SH-SY5Y (cell line): ENCODE results near the gene NDUFAF5.

Experiments
- GATA2 ChIP-seq: IDR thresholded peaks from 2 replicates; pipeline ENCODE4 v1.6.1; 2011; ENCODE audit warnings: mild to moderate bottlenecking, low read depth, low read length
- GATA3 ChIP-seq: IDR thresholded peaks from 2 replicates; pipeline ENCODE4 v1.6.1; 2011; ENCODE audit warnings: low read depth, mild to moderate bottlenecking, low read length, moderate library complexity

Gene NDUFAF5

GRCh38 chr20:13839421-13840092 lies 54.7 kb downstream of the NDUFAF5 start:
- TF ChIP-seq GATA2, result no peak
- no peak for TF ChIP-seq GATA3

- TF ChIP-seq GATA2, result no peak
- no peak for TF ChIP-seq GATA3
These were observed 55.3 kb downstream of the NDUFAF5 start for GRCh38 chr20:13840093-13840465.

GRCh38 chr20:13841206-13841605 lies 56.4 kb downstream of the NDUFAF5 start:
- TF ChIP-seq GATA2, result no peak
- TF ChIP-seq GATA3, result no peak

- TF ChIP-seq GATA3 (no peak), GATA2 (no peak)
These were observed 59.5 kb downstream of the NDUFAF5 start for GRCh38 chr20:13844296-13844695.

GRCh38 chr20:13851279-13851678 lies 66.5 kb downstream of the NDUFAF5 start:
- TF ChIP-seq GATA3 (no peak), GATA2 (no peak)

- TF ChIP-seq GATA2 (no peak), GATA3 (no peak)
These were observed 67.5 kb downstream of the NDUFAF5 start for GRCh38 chr20:13852306-13852705.

GRCh38 chr20:13855613-13856012 lies 70.8 kb downstream of the NDUFAF5 start:
- TF ChIP-seq GATA3 (no peak), GATA2 (no peak)

GRCh38 chr20:13856354-13856753 lies 71.5 kb downstream of the NDUFAF5 start:
- TF ChIP-seq GATA3 (no peak), GATA2 (no peak)

- TF ChIP-seq GATA2 (no peak), GATA3 (no peak)
These were observed 72.5 kb downstream of the NDUFAF5 start for GRCh38 chr20:13857304-13857703.

GRCh38 chr20:13857961-13858360 lies 73.1 kb downstream of the NDUFAF5 start:
- no peak for TF ChIP-seq GATA3
- TF ChIP-seq GATA2, result no peak

- TF ChIP-seq GATA2 (no peak), GATA3 (no peak)
These were observed 73.6 kb downstream of the NDUFAF5 start for GRCh38 chr20:13858439-13858838.

GRCh38 chr20:13858871-13859270 lies 74.0 kb downstream of the NDUFAF5 start:
- TF ChIP-seq GATA2 (no peak), GATA3 (no peak)

- TF ChIP-seq GATA3 (no peak), GATA2 (no peak)
These were observed 77.4 kb downstream of the NDUFAF5 start for GRCh38 chr20:13862245-13862644.

GRCh38 chr20:13863244-13863643 lies 78.4 kb downstream of the NDUFAF5 start:
- TF ChIP-seq GATA3 (no peak), GATA2 (no peak)

GRCh38 chr20:13865156-13865555 lies 80.3 kb downstream of the NDUFAF5 start:
- no peak for TF ChIP-seq GATA2
- no peak for TF ChIP-seq GATA3
